OCI-LY3 (cell line): ENCODE measurements around the gene MEF2A.

ENCODE experiments used
- H2AFZ ChIP-seq: fragments of 200-600, 300-600 bp; shearing (Covaris generic); 2 replicates; pipeline ENCODE4 v1.6.0; 2014; ENCODE audit warnings: antibody characterized with exemption, low read depth, low read length
- H3K27ac ChIP-seq: fragments of 200-600, 300-600 bp; sonication (generic); 2 replicates; pipeline ENCODE4 v1.5.1; 2014; ENCODE audit warnings: mild to moderate bottlenecking, low read length, moderate library complexity, mixed read lengths
- H3K27me3 ChIP-seq: fragments of 200-600, 300-600 bp; sonication (generic); 2 replicates; pipeline ENCODE4 v1.6.1; 2014; ENCODE audit warnings: low read depth, low read length, mixed read lengths
- H3K36me3 ChIP-seq: fragments of 200-600, 300-600 bp; sonication (generic); replicated peaks from 2 replicates; pipeline ENCODE3; 2014; ENCODE audit warnings: low read depth, low read length, mixed read lengths
- H3K4me1 ChIP-seq: fragments of 300-600, 200-600 bp; sonication (generic); 2 replicates; pipeline ENCODE4 v1.6.1; 2014; ENCODE audit warnings: low read length, mixed read lengths
- H3K4me2 ChIP-seq: fragments of 200-600, 300-600 bp; sonication (generic); 2 replicates; pipeline ENCODE4 v1.6.1; 2014; ENCODE audit warnings: low read length, mixed read lengths
- H3K4me3 ChIP-seq: fragments of 300-600, 200-600 bp; sonication (generic); 2 replicates; pipeline ENCODE4 v1.5.1; 2014; ENCODE audit warnings: antibody characterized with exemption, mild to moderate bottlenecking, low read length, moderate library complexity
- H3K79me2 ChIP-seq: fragments of 300-600, 200-600 bp; shearing (Covaris generic); 2 replicates; pipeline ENCODE4 v1.6.1; 2014; ENCODE audit warnings: mild to moderate bottlenecking, low read length, mixed read lengths
- H3K9ac ChIP-seq: fragments of 300-600, 200-600 bp; shearing (Covaris generic); 2 replicates; pipeline ENCODE4 v1.6.0; 2014; ENCODE audit warnings: mild to moderate bottlenecking, low read length, moderate library complexity
- H3K9me3 ChIP-seq: fragments of 200-600, 300-600 bp; shearing (Covaris generic); 2 replicates; pipeline ENCODE4 v1.6.1; 2014; ENCODE audit warnings: low read length, mixed read lengths; ENCODE audit not compliant: insufficient read depth
- H4K20me1 ChIP-seq: fragments of 200-600, 300-600 bp; sonication (generic); 2 replicates; pipeline ENCODE4 v1.6.1; 2016; ENCODE audit warnings: low read length, mixed read lengths; ENCODE audit not compliant: insufficient read depth
- CTCF ChIP-seq: fragments of 200-600, 300-600 bp; sonication (generic); IDR thresholded peaks from 2 replicates; pipeline ENCODE4 v1.5.1; 2014; ENCODE audit warnings: antibody characterized with exemption, low read length, low read depth
- EZH2phosphoT487 ChIP-seq: fragments of 200-600 bp; shearing (Covaris generic); IDR thresholded peaks from 2 replicates; pipeline ENCODE4 v1.6.1; 2018; ENCODE audit warnings: antibody characterized with exemption, mixed run types, low read depth

The MEF2A gene

DNA sequence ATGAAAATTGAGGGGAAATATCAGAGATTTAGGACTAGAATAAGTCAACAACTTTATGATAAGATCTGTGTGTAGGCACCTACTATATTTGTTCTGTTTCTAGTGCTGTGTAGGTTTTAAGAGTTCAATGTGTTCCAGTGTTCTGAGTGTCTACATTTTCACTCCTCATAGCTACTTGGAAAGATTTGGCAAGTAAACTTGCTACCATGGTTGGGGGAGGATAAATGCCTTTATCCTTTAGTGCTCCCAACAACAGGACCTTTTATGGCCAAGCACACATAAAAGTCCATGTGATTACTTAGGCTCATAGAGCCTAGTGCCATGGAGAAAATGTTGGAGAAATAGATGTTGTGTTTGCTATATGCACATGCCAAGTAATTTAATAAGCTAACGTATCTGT lies 103.5 kb downstream of the MEF2A start:
- Histone ChIP-seq H2AFZ (no peak overlapping the region), H4K20me1 (no peaks in the 10 kb centered on the region), H3K36me3 (peaks cover 14% of the 10 kb centered on the region), H3K4me1 (no peaks in the 10 kb centered on the region), H3K27ac (no peak overlapping the region), H3K9ac (no peak overlapping the region), H3K27me3 (no peaks in the 10 kb centered on the region), H3K4me2 (no peak overlapping the region), H3K4me3 (no peak overlapping the region), H3K9me3 (no peaks in the 10 kb centered on the region), H3K79me2 (no peaks in the 10 kb centered on the region)
- TF ChIP-seq EZH2phosphoT487 (no peak), CTCF (no peak)

DNA sequence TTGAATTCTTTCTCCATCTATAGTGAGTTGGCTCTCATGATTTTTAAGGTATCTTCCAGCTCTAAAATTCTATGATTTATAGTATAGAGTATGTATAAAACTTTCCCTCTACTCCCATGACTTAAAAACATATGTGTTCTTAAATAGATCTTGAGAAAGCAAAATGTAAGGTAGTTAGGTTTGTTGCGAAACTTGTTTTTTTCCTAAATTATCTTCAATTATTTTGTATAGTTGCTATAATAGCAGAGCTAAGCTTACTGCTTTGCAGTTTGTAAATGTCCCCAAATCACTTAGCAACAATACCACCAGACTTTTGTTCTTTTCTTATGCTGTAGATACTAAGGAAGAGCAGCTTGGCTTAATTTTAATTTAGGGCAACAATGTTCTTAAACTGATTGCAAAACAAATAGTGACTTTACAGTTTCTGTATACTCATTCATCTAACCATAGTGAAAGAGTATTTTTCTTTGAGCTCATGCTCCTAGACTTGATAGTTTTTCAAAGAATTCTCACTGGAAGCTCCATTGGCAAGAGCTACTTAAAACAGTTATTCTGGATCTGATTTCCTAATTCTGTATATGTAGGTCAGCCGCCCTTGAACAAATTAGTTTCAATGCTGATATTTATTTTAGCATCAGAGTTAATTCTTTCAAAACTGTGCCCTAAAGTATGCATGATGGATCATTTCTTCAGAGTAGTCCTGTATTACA lies 106.3 kb downstream of the MEF2A start:
- no peak overlapping the region for H3K4me3 ChIP-seq
- H3K9ac ChIP-seq = no peak overlapping the region
- H4K20me1 ChIP-seq = no peaks in the 10 kb centered on the region
- no peaks in the 10 kb centered on the region for H3K79me2 ChIP-seq
- H3K4me1 ChIP-seq = no peaks in the 10 kb centered on the region
- peaks cover 28% of the 10 kb centered on the region for H3K36me3 ChIP-seq
- H3K9me3 ChIP-seq = no peaks in the 10 kb centered on the region
- no peak overlapping the region for H3K4me2 ChIP-seq
- no peak overlapping the region for H2AFZ ChIP-seq
- H3K27ac ChIP-seq = no peak overlapping the region
- TF ChIP-seq EZH2phosphoT487 (no peak), CTCF (no peak)
- H3K27me3 ChIP-seq = no peaks in the 10 kb centered on the region

DNA sequence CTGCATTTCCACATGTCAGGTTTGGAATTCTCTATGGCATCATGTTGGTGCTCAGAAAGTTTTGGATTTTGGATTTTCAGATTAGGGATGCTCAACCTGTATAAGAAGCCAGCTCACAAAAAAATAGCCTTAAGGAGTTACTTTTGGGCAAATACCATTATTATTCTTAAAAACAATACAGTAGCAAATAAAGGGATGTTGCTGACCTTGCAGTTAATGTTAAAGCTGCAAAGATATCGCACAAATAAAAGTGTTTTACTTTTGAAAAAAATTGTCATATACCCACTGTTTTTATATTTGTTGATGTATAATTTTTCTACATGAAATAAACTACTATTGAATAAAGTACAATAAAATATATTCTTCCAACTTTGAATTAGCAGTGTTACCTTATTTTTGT lies 107.3 kb downstream of the MEF2A start:
- H3K4me3 ChIP-seq = no peak overlapping the region
- no peak overlapping the region for H3K4me2 ChIP-seq
- no peaks in the 10 kb centered on the region for H4K20me1 ChIP-seq
- H2AFZ ChIP-seq = no peak overlapping the region
- no peak overlapping the region for H3K27ac ChIP-seq
- H3K4me1 ChIP-seq = no peaks in the 10 kb centered on the region
- no peak for TF ChIP-seq EZH2phosphoT487
- TF ChIP-seq CTCF = no peak
- H3K27me3 ChIP-seq = no peaks in the 10 kb centered on the region
- no peak overlapping the region for H3K9ac ChIP-seq
- H3K36me3 ChIP-seq = peaks cover 36% of the 10 kb centered on the region
- H3K79me2 ChIP-seq = no peaks in the 10 kb centered on the region
- H3K9me3 ChIP-seq = no peaks in the 10 kb centered on the region

DNA sequence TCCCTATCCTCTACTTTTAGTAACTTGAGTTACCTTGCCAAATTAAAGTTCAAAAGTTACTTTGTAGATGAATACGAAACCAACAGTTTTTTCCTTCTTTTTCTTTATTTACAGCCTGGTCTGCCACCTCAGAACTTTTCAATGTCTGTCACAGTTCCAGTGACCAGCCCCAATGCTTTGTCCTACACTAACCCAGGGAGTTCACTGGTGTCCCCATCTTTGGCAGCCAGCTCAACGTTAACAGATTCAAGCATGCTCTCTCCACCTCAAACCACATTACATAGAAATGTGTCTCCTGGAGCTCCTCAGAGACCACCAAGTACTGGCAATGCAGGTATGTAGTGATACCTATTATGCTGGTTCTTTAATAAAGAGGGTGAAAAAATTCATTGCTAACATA lies 108.5 kb downstream of the MEF2A start:
- Histone ChIP-seq H2AFZ (no peak overlapping the region), H3K9ac (no peak overlapping the region), H3K27me3 (no peaks in the 10 kb centered on the region), H3K9me3 (no peaks in the 10 kb centered on the region), H3K27ac (no peak overlapping the region), H3K36me3 (peaks cover 47% of the 10 kb centered on the region), H3K4me2 (no peak overlapping the region), H4K20me1 (no peaks in the 10 kb centered on the region), H3K4me1 (no peaks in the 10 kb centered on the region), H3K4me3 (no peak overlapping the region), H3K79me2 (no peaks in the 10 kb centered on the region)
- TF ChIP-seq CTCF (no peak), EZH2phosphoT487 (no peak)
